Embryonic facial prominence (tissue), 1 donor: ENCODE results near the gene CDK2.
A peak's percentile ranks its signal among the peaks of the same experiment; 100 is the strongest.
"Not testable (repeated sequence)": the region's sequence is repeated elsewhere in the genome, so short reads cannot be mapped to it uniquely, and the experiment has no call there.

Source experiments
- DNase-seq: peaks from one replicate; pipeline ENCODE4 v3.0.0-alpha.2; 2016; ENCODE audit errors: extremely low spot score

The CDK2 gene

DNA sequence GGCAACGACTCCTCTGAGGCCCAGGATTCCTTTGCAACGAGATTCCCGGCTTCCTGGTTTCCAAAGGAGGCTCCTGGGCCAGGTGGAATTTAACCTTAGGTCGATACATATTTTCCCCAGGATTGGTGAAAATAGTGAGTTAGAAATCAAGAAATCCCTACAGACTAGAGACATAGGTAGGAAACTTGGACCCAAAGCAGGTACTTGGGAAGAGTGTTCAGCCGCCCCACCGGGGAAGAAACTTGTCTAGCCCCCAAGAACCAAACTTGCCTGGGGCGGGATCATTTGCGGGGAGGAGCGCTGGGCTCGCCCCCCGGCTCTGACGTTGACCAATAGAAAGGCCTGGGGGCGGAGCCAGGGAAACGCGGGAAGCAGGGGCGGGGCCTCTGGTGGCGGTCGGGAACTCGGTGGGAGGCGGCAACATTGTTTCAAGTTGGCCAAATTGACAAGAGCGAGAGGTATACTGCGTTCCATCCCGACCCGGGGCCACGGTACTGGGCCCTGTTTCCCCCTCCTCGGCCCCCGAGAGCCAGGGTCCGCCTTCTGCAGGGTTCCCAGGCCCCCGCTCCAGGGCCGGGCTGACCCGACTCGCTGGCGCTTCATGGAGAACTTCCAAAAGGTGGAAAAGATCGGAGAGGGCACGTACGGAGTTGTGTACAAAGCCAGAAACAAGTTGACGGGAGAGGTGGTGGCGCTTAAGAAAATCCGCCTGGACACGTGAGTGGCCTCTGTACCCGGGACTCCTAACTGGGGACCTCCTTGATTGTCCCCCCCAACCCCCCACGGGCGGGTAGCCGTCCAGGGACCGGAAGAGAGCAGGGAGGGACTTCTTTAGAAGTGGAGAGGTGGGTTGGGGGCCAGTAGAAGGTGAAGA lies at the start of gene CDK2:
CDK2 (plus strand) TSS at position 423 of the 874 bp plus-strand sequence; CDS start at position 602, 179 bp downstream.
- DNase-seq, result peak; percentile 88

DNA sequence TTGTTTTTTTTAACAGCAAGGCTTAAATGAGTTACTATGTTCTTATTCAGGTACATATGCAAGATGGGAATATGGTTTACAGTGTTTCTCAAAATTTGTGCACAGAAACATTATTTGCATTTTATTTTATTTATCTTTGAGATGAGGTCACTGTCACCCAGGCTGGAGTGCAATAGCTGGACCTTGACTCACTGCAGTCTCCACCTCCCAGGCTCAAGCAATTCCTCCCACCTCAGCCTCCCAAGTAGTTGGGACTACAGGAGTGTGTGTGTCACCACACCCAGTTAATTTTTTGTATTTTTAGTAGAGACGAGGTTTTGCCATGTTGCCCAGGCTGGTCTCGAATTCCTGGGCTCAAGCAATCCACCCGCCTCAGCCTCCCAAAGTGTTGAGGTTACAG lies 47.6 kb upstream of the CDK2 start:
- peak; percentile 5 for DNase-seq

DNA sequence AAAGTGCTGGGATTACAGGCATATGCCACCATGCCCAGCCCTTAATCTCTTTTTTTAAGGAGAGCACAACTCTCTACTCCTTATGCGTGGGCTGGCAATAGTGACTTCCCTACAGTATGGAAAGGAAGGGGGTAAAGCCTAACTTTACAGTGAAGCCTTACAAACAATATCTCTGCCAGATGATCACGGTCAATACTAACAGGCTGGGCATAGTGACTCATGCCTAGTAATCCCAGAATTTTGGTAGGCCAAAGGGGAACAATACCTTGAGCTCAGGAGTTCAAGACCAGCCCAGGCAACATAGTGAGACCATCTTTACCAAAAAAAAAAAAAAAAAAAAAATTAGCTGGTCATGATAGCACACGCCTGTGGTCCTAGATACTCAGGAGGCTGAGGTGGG lies 44.5 kb upstream of the CDK2 start:
- no peak for DNase-seq

DNA sequence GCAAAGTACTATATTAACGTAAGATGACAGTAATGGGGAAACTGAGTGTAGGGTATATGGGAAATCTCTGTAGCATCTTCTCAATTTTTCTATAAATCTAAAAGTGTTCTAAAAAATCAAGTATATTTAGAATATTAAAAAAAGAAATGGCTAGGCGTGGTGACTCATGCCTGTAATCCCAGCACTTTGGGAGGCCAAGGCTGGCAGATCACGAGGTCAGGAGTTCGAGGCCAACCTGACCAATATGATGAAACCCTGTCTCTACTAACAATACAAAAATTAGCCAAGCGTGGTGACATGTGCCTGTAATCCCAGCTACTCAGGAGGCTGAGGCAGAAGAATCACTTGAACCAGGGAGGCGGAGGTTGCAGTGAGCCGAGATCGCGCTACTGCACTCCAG lies 43.0 kb upstream of the CDK2 start:
- DNase-seq, result not testable (repeated sequence)

DNA sequence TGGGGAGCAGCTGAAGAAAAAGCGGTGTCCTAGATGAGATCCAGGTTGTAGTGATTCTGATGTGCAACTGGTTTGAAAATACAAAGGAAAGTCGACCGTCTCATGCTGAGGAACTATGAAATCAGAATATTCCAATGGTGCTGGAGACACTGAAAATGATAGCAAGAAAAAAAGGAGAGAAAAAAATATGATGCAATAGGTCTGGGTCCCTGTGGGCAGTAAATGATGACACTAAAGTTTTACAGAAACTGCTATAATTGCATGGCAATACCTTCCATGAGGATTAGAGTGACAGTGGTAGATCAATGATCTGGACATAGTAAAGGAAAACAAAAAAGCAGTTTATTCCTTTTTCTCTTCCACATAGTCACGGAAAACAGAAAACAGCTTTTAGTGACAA lies 41.3 kb upstream of the CDK2 start:
- DNase-seq, result no peak

DNA sequence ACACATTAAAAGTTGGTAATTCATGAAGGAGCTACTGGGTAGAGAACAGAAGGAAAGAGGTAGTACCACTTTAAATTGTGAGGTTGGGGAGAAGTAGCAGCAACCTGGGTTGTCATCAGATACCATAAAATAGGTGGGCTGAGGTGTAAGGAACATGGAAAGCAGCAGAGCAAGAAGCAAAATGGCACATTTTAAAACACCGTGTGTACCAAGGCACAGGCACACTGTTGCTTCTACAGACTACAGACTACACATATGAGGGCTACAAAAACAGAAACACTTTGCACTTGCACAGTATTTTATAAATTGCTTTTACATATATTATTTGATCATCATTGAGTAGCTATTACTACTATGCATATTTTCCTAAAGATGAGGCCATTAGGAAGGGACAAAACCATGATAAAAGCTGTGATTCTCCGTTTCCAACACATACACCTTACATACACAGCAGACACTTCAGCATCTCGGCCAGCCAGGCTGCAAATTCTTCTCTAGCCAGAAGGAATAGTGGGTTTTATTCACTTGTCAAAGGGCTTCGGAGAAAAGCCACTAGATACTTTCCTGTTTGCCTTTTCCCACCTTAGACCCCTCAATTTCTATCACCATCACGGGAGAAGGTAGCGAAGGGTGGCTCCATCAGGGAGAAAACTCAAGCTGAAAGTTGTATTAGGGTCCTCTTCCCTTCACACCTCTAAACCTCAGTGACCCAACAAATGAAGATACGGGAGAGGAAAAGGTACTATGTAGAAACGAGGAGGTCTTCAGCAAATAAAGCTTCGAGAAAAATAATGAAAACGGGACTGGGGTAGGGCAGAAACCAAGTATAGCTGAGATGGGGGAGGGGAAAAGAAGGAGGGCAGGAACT lies 40.5 kb upstream of the CDK2 start:
- no peak for DNase-seq

DNA sequence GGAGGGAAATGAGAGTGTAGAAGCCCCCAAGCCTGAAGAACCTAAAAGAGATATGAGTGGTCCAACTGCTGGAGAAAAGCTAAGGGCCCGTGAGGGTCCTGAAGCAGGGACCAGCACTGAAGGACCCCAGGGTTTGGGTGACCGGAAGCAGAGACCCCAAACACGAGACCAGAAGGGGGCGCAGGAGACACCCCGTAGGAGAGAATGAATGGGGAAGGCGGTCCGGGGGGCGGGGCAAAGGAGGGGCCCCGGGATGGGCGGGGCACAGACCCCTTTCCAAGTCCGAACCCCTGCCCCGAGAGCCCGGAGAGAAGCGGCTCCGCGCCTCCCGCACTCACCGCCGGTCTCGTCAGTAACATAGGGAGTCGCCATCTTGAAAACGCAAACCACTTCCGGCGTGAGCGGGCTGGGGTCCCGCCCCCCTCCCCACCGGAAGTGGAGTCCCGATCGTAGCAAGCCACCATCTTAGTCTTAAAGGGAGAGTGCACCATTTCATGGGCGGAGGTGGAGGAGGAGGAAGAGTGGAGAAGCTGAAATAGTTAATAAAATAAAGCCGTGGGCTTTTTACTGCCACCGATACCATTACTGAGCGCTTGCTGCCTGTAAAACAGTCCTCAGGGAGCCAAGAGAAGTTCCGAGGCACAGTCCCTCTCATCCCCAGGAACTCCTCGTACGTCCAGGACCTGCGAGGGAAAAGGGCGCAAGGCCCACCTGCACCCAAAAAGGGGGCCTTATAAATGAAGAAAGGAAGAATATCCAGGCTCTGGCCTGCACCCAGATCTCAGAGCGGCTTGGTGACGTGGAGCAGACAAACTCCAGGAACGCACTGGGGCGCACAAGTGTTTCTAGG lies 39.7 kb upstream of the CDK2 start:
- peak; percentile 94 for DNase-seq

DNA sequence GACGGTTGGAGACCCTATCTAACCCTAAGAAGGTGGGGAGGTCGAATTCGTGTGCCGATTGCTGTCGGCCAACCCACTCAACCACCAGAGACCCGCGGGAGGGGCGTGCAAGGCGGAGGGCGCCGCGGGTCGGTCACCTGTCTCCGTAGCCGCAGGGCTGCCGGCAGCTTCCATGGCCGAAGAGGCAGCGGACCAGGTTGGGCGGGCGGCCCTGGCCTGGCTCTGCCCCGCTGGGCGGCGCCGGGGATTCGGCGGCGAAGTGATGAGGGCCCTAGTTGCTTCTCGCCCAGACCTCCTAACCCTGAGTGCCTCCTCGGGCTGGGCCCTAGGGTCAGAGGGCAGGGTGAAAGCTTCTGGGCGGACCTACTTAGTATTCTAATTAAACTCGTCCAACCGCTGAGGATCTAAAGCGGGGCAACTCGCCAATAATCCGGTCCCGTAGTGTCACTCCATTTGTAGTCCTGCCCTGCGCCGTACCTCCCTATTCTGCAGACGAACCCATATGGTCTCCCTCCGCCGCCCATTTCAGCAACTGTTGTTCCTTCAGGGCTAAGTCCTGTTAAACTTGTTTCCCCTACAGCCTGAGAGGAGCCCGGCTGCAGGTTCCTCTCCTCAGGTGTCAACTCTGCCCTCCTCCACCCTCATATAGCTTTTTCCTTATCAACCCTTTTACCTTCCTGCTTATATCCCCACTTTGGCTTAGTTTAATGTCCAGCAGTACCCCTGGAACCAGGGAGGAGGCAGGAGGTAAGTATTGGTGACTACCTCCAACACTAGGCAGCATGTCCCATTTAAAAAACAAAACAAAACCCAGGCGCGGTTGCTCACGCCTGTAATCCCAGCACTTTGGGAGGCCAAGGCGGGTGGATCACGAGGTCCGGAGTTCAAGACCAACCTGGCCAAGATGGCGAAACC lies 38.8 kb upstream of the CDK2 start, which contains the start of gene PYM1:
PYM1 (minus strand) TSS at position 307 of the 915 bp plus-strand sequence; CDS start at position 174, 133 bp downstream.
- DNase-seq, result no peak

DNA sequence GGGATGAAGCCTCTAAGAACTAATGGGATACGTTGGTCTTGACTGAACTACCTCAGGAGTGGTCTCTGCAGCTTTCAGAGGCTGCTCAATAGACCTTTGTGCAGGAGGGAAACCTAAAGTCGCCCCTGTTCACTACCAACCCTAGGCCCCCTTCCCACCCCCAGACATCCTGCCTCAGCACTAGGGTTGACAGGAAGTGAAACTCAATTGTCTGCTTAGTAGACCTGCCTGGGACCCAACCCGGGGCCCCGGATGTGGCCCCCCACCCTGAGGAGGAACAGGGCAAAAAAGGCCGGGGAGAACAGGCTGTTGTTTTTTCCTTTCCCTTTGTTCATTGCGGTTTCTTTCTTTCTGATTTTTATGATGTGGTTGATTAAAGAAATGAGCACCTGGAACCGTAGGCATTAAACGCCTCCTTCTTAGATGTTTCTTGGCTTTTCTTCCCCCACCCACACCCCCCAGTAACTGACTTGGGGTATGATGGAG lies 37.3 kb upstream of the CDK2 start:
- DNase-seq, result no peak

DNA sequence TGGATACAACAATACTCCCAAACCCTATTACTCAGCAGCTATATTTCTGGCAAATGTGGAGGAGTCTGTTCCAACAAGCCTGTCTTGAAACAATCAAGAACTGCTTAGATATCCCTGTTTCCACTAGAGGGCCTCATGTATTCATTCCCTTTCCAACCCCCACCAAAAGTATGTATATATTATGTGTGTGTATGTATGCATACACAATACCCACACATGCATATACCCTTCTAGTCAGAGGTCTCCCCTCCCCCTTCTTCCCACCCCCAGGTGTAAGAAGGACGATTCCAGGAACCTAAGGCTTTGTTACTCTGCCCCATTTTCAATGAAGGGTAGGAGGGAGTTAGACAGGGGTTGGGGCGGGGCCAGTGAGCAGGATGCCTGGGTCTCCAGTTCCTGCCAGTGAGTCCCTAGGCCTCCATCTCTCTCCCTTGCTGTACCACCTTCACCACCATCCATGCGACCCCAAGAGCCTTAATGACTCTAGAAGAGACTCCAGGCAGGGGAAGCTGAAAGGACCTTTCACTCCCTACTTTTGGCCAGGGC lies 35.8 kb upstream of the CDK2 start, which contains the start of gene DGKA:
DGKA (plus strand) TSS at position 392 of the 546 bp plus-strand sequence. CDS start 5,342 bp downstream, outside the sequence.
- DNase-seq, result peak; percentile 85

DNA sequence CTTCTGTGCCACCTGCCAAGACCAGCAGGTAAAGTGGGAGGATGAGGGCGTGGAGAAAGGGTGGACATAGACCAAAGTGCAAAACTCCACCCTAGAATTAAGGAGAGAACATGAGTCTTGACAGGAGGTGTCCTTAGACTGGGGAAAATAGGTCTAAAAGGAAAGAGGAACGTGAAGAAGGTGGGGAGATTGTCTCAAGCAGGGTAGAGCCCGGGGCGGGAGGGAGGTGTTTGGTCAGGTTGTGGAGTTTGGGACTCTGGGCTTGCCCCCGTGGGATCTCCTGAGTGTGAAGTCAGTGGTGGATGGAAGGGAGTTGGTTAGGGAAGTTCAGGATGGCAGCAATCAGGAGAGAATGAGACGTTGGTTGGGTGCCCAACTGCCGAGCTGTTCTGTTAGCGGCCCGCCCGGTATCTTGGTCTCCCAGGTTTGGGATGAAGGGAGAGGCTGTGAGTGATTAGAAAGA lies 35.3 kb upstream of the CDK2 start:
- peak; percentile 5 for DNase-seq

DNA sequence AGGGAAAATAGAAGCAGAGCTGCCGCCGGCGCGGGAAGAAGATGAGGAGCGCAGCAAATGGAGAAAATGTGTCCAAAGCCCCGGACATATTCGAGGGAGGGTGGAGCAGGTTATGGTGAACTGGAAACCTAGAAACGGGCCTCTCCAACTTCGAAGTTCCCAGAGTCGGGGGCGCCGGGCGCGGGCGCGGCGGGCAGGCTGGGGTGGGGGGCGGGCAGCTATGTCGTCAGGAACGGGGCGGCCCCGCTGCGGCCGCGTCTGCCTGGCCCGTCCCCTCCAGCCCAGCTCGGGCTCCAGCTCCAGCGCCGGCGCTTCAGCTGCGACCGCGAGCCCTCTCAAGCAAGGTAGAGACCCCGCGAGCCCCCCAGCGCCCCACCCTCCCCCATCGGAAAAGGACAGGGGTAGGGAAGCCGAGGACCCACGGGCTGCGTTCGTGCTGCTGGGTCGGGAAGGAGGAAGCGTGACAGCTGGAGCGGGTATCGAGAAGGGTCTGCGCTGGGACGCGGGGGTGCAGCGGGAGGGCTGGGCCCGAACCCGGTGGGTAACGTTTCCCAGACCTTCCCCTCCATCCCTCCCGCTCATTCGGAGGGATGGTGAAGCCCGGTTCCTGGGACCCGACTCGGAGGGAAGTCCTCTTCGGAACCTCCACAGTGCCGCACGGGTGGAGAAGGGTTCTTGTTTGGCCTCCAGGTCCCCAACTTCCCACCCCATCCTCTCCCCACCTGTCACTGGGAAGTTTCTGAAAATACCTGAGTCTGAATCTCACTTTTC lies 34.7 kb upstream of the CDK2 start:
- peak; percentile 49 for DNase-seq

DNA sequence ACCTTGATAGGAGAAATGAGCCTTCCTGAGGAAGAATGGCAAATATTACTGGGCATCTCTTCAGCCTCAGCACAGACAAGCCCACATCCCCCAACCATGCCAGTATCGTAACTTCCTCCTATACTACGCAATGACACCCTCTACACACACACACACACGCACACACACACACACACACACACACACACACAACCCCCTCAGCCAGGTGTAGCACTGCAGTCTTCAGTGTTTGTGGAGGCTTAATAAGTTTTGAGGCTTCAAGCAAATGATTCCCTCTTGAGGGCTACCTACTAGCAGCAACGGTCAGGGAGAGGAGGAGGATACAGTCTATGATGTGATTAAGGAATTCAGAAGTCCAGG lies 34.1 kb upstream of the CDK2 start:
- peak; percentile 5 for DNase-seq

DNA sequence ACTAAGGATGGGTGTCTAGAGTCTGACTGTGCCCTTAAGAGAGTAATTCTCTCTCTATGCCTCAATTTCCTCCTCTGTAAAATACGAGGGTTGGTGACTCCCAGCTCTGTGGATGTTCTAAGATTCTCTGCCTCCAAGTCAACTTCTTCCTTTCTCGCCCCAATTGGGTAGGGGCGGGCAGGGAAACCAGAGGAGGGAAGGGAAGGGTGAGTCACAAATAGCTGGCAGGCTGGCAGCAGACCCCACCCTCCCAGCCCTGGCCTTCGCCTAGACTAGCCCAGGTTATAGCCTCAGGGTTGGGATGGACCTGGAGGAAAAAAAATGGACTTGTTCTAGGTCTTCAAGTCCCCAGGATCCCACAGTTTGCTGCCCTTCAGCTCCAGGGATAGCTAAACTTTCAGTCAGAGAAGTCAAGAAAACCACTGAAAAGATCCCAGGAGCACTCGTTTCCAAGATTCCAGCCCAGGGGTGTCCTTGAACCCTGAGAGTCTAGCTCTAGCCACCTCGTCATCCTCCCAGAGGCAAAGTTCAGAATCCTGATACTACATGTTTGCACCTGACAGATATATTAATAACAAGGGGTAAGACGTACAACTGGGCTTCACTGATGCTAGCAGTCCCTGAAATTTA lies 33.3 kb upstream of the CDK2 start:
- DNase-seq, result no peak

DNA sequence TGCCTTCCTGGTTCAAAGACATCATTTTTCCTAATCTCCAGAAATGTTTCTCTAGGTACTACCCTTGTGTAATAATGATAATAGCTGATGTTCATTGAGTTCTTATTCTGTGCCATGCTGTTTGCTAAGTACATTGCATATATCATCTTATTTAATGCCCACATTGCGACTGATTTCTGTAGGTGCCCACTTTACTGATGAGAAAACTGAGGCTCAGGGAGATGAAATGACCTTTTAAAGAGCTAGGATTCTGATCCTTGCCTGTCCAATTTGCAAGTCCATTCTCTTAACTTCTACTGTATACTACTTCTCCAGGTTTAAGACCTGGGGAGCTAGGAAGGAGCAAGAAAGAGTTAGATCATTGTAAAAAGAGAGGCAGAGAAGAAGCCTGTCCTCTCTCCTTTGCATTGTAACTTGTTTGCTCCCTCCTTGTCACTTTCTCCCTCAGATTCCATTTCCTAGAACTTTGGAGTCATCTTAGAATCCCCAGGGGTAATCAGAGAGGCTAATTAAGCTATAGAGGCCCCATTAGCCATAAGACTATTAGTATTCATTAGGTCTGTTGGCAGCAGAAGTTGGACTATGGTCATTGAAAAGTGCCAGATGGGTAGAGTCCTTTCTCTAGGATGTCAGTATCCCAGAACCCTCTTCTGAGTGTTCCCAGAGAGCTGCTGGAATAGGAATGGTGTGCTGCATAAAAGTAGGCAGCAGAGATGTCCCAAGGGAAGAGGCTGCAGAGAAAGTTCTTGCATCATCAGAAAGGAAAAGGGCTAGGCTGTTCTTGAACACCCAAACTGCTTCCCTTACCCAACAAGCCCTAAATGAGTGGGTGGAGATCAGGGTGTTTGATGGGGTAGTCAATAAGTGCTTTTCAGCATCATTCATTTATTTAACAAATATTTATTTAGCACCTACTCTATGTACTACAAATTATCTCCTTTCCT lies 32.6 kb upstream of the CDK2 start:
- DNase-seq, result no peak

DNA sequence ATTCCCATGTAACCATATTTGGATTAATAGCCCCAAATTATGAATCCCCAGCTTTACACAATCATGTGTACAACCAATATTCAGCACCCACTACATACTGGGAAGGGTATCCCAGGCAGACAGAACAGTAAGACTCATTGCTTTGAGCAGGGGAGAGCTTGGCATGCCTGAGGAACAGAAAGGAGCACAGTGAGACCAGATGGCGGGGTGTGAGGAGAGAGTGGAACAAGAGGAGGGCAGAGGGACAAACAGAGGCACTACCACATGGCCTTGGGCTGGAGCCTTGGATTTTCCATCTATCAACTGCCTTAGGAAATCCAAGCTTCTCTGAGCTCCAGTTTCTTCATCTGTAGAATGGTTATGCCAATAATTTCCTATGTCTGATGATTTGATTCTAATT lies 31.9 kb upstream of the CDK2 start:
- DNase-seq, result no peak

DNA sequence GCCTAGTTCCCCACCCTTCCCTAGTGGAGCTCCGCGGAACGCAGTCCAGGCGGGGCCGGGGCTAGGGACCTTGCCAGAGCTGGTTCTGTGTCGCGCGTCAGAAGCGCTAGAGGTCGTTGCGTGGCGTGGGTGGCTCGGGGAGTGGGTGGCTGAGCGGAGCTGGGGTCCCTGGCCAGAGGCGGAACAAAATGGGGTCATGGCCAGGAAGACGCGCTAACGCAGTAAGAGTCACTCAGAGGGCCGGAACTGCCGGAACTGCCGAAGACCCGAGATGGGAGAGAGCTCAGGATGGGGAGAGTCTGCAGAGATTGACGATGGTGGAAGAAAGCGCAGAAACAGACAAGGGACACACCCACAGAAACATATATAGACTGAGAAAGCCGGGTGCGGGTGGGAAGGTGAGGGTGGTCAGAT lies 30.9 kb upstream of the CDK2 start:
- no peak for DNase-seq

DNA sequence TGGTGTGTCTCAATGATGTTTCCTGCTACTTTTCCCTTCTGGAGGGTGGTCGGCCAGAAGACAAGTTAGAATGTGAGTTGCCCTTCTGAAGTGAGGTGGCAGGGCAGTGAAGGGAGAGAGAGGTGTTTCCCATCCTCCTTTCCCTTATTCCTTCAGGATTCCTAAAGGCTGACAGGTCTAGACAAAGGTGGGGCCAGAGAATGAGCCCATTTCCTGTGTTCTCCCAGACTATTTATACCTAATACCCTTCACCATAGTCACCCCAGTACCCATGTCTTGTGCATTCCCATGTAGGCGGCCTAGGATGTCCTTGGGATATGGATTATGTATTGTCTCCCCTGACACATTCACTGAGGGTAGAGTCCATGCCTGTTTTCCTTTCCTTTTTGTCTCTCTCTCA lies 28.6 kb upstream of the CDK2 start:
- DNase-seq, result no peak
